GM23248 (cell line): ENCODE results near the gene DOCK10. TPM values are rescaled to one million over a fixed set of nuclear protein-coding genes. Genes with fewer than 3 reads are reported as not detected.
A peak's percentile ranks its signal among the peaks of the same experiment; 100 is the strongest.
"Not testable (repeated sequence)": the region's sequence is repeated elsewhere in the genome, so short reads cannot be mapped to it uniquely, and the experiment has no call there.

ENCODE experiments used
- DNase-seq: peaks from one replicate; pipeline ENCODE4 v3.0.0-alpha.2; 2015
- H2AFZ ChIP-seq: fragments of 200-600 bp; sonication (generic); 2 replicates; pipeline ENCODE4 v1.6.1; 2016; ENCODE audit warnings: antibody characterized with exemption
- H3F3A ChIP-seq: fragments of 200-600 bp; sonication (generic); 2 replicates; pipeline ENCODE4 v1.6.1; 2016; ENCODE audit warnings: mild to moderate bottlenecking, antibody characterized with exemption, mixed run types; ENCODE audit not compliant: insufficient read depth
- H3K27ac ChIP-seq: fragments of 200-600 bp; sonication (generic); 2 replicates; pipeline ENCODE4 v1.5.1; 2016; ENCODE audit warnings: mild to moderate bottlenecking
- H3K27me3 ChIP-seq: fragments of 200-600 bp; sonication (generic); replicated peaks from 2 replicates; pipeline ENCODE4 v1.6.1; 2016; ENCODE audit warnings: mild to moderate bottlenecking; ENCODE audit not compliant: insufficient read depth
- H3K36me3 ChIP-seq: fragments of 200-600 bp; sonication (generic); 2 replicates; pipeline ENCODE4 v1.6.1; 2016; ENCODE audit warnings: low read depth, mild to moderate bottlenecking
- H3K4me1 ChIP-seq: fragments of 200-600 bp; sonication (generic); 2 replicates; pipeline ENCODE4 v1.6.1; 2016; ENCODE audit warnings: mild to moderate bottlenecking; ENCODE audit not compliant: insufficient read depth
- H3K4me2 ChIP-seq: fragments of 200-600 bp; sonication (generic); one replicate; pipeline ENCODE4 v1.6.1; 2016; ENCODE audit warnings: mild to moderate bottlenecking; ENCODE audit not compliant: unreplicated experiment
- H3K4me3 ChIP-seq: fragments of 200-600 bp; sonication (generic); 2 replicates; pipeline ENCODE4 v1.5.1; 2016; ENCODE audit warnings: mild to moderate bottlenecking
- H3K79me2 ChIP-seq: fragments of 200-600 bp; sonication (generic); 2 replicates; pipeline ENCODE4 v1.6.1; 2016; ENCODE audit warnings: mild to moderate bottlenecking; ENCODE audit not compliant: insufficient read depth
- H3K9ac ChIP-seq: fragments of 200-600 bp; sonication (generic); 2 replicates; pipeline ENCODE4 v1.6.1; 2016; ENCODE audit warnings: mild to moderate bottlenecking
- H3K9me2 ChIP-seq: fragments of 200-600 bp; sonication (generic); 2 replicates; pipeline ENCODE4 v1.6.1; 2016; ENCODE audit warnings: mixed run types, mild to moderate bottlenecking, moderate library complexity; ENCODE audit not compliant: insufficient read depth
- H3K9me3 ChIP-seq: fragments of 200-600 bp; sonication (generic); one replicate; pipeline ENCODE4 v1.6.1; 2017; ENCODE audit warnings: low read depth
- H4K20me1 ChIP-seq: fragments of 200-600 bp; sonication (generic); 2 replicates; pipeline ENCODE4 v1.6.0; 2016; ENCODE audit not compliant: insufficient read depth
- EZH2 ChIP-seq: fragments of 200-600 bp; sonication (generic); IDR thresholded peaks from 2 replicates; pipeline ENCODE4 v1.6.1; 2018; ENCODE audit warnings: antibody characterized with exemption, mild to moderate bottlenecking; ENCODE audit not compliant: insufficient read depth, poor library complexity, severe bottlenecking
- EZH2phosphoT487 ChIP-seq: fragments of 200-600 bp; sonication (generic); IDR thresholded peaks from 2 replicates; pipeline ENCODE4 v1.6.1; 2018; ENCODE audit warnings: antibody characterized with exemption, moderate library complexity, mild to moderate bottlenecking, low read depth; ENCODE audit not compliant: insufficient read depth
- WGBS, 2 experiments: methylation state at CpG; one replicate each; pipeline ENCODE4 v1.1.6; 2015 to 2017; ENCODE audit warnings: low lambda C conversion rate in 2 of 2, low coverage in 1 of 2; ENCODE audit errors: missing lambda C conversion rate in 2 of 2; 5-methylcytosine and 5-hydroxymethylcytosine counted together
- in situ Hi-C: fragments of 300-500 bp; cut with MboI; formaldehyde crosslinking; loops from 2 replicates; pipeline ENCODE4 v1.15.0; 2020
- polyA plus RNA-seq: library from polyadenylated mRNA; unstranded; fragments of >200 nt; fragmentation: Nextera tagmentation; extraction: Ambion mirVana; gene quantifications from 2 replicates; pipeline ENCODE4 v1.2.1, GENCODE V29; 2016
- total RNA-seq: library from RNA; depleted of rRNA; stranded (reverse); fragments of >200 nt; shearing (Covaris generic); gene quantifications from 2 replicates; pipeline ENCODE4 v1.2.3, GENCODE V29; 2014

Gene DOCK10
- total and polyA plus RNA-seq, 2 experiments from 2014 or later = 8.5 to 19.2 TPM

DNA sequence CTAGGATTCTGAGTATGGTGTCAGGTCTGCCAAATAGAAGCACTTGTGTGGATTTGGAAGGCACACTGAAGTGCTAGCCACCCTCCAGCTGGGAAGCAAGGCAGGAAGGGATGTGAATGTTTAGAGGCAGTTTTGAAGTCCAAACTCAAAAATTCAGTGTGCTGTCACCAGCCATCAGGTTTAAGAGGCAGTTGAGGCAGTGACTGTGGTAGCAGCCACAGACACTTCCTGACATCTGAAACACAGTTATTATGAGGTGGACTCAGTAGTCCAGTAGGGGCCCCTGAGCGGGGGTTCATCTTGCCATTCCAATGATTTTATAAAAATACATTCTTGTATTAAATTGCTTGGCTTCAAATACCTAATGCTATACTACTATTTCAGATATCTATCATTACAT, 13.4 kb upstream of the DOCK10 start:
- Histone ChIP-seq H3K9me2 (no peaks in the 10 kb centered on the region), H4K20me1 (no peaks in the 10 kb centered on the region), H3K9me3 (peaks cover 3% of the 10 kb centered on the region), H3K4me1 (no peaks in the 10 kb centered on the region), H3K27me3 (no peaks in the 10 kb centered on the region), H3K27ac (no peak overlapping the region), H3K4me3 (no peak overlapping the region), H3K79me2 (no peaks in the 10 kb centered on the region), H3F3A (no peaks in the 10 kb centered on the region), H3K36me3 (no peaks in the 10 kb centered on the region), H3K9ac (no peak overlapping the region), H2AFZ (no peak overlapping the region), H3K4me2 (no peak overlapping the region)
- no peak for DNase-seq
- in situ Hi-C loops = no loop called here
- TF ChIP-seq EZH2 (no peak), EZH2phosphoT487 (no peak)
- WGBS, 2 experiments = 74 to 78% methylated on average over 1 of the region's 1 CpG

DNA sequence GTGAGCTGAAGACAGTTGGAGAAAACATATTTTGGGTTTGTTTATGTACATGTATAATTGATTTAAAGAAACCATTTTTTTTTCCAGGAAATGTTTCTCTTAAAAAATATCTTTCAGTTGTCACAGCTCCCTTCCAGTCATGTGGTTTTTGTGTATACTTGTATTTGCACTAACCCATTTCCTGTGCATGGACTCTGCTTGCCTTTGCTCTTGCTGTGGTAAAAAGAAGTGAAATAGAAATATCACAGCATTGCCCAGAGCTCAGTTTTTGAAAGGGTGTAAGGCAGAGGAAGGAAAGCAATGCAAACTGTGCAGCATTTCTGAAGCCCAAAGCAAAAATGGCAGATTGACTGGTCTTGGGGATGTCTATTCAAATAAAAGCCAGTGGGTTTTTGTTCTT, 10.4 kb upstream of the DOCK10 start:
- Histone ChIP-seq H3F3A (no peaks in the 10 kb centered on the region), H3K79me2 (no peaks in the 10 kb centered on the region), H4K20me1 (no peaks in the 10 kb centered on the region), H3K9me3 (no peaks in the 10 kb centered on the region), H3K4me1 (no peaks in the 10 kb centered on the region), H3K4me3 (no peak overlapping the region), H3K9ac (no peak overlapping the region), H3K27me3 (no peaks in the 10 kb centered on the region), H2AFZ (no peak overlapping the region), H3K9me2 (no peaks in the 10 kb centered on the region), H3K4me2 (no peak overlapping the region), H3K36me3 (no peaks in the 10 kb centered on the region), H3K27ac (no peak overlapping the region)
- DNase-seq = no peak
- in situ Hi-C loops = no loop called here
- TF ChIP-seq EZH2phosphoT487 (no peak), EZH2 (no peak)

GRCh38 chr2:225047502-225047901, 5.2 kb upstream of the DOCK10 start:
- H3K27me3 ChIP-seq, H4K20me1 ChIP-seq, H3K9me3 ChIP-seq, H3K4me2 ChIP-seq, H2AFZ ChIP-seq, DNase-seq, H3K4me3 ChIP-seq, in situ Hi-C loops, H3K4me1 ChIP-seq, H3K79me2 ChIP-seq, H3K9me2 ChIP-seq, H3K36me3 ChIP-seq, H3K9ac ChIP-seq, H3F3A ChIP-seq, H3K27ac ChIP-seq: not testable (repeated sequence)
- 92 to 96% methylated on average over 4 of the region's 4 CpGs for WGBS, 2 experiments

DNA sequence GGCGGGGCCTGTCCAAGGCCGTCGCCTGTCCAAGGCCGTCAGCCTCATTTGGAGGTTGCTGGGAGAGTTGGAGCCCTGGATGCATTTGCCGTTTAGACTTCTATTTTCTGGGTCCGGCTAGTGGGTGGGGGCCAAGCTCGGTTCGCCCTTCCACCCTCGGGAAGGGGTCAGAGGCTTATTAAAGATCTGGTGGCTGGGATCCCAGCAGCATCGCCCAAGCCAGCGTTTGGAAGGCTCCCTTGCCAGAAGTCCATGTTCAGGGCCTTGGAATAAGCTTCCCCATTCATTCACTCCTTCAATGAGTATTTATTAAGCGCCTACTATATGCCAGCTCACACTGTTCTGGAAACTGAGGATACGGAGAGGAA, 516 bp upstream of the DOCK10 start:
- TF ChIP-seq EZH2phosphoT487 = no peak
- TF ChIP-seq EZH2 = no peak
- Histone ChIP-seq H3K9ac (peak overlapping the region; percentile 76), H3K9me2 (no peaks in the 10 kb centered on the region), H3K4me2 (peak overlapping the region; percentile 92), H2AFZ (peak overlapping the region; percentile 71), H3F3A (no peaks in the 10 kb centered on the region), H3K27ac (no peak overlapping the region), H3K4me3 (peak overlapping the region; percentile 85), H3K27me3 (no peaks in the 10 kb centered on the region), H3K4me1 (peaks cover 12% of the 10 kb centered on the region; the same call in 1 of the 2 replicates), H3K79me2 (peaks cover 54% of the 10 kb centered on the region), H4K20me1 (0 out of 2 replicates have a peak, but pooled peaks cover 5% of the 10 kb centered on the region), H3K9me3 (no peaks in the 10 kb centered on the region), H3K36me3 (no peaks in the 10 kb centered on the region)
- 12 to 18% methylated on average over 8 to 13 of the region's 13 CpGs for WGBS, 2 experiments
- in situ Hi-C loops = no loop called here
- no peak for DNase-seq

GRCh38 chr2:225041207-225041850, 939 bp downstream of the DOCK10 start:
- DNase-seq = peak; percentile 67
- Histone ChIP-seq H3K79me2 (peaks cover 68% of the 10 kb centered on the region), H3F3A (no peaks in the 10 kb centered on the region; the same call in 1 of the 2 replicates), H3K9me3 (no peaks in the 10 kb centered on the region), H3K27me3 (no peaks in the 10 kb centered on the region), H3K9me2 (no peaks in the 10 kb centered on the region), H2AFZ (peak overlapping the region; percentile 71), H3K9ac (peak overlapping the region; percentile 76), H4K20me1 (0 out of 2 replicates have a peak, but pooled peaks cover 5% of the 10 kb centered on the region), H3K4me1 (peaks cover 17% of the 10 kb centered on the region; the same call in 1 of the 2 replicates), H3K4me3 (peak overlapping the region; percentile 85), H3K36me3 (no peaks in the 10 kb centered on the region), H3K4me2 (peak overlapping the region; percentile 92), H3K27ac (peak overlapping the region; percentile 50)
- WGBS, 2 experiments = 1 to 2% methylated on average over 27 of the region's 27 CpGs
- in situ Hi-C loops = no loop called here
- no peak for TF ChIP-seq EZH2
- no peak for TF ChIP-seq EZH2phosphoT487
